Right lobe of liver (tissue), 6 donors: ENCODE results near the gene KDSR. TPM values are rescaled to one million over a fixed set of nuclear protein-coding genes. Genes with fewer than 3 reads are reported as not detected.

Experiments
- ATAC-seq, 4 donors: fragments of 200-7000 bp; cut with Tn5 transposase; one replicate each; pipeline ENCODE4 v1.9.1; 2020; ENCODE audit warnings: mild to moderate bottlenecking in 4 of 4, moderate library complexity in 4 of 4
- DNase-seq, 3 donors: peaks; one replicate each; pipeline ENCODE4 v3.0.0-alpha.2; 2020
- H3K27ac ChIP-seq, 3 donors: fragments of 200-600 bp; one replicate each; pipeline ENCODE4 v1.8.0; 2022
- H3K27me3 ChIP-seq, 2 donors: fragments of 200-600 bp; one replicate each; pipeline ENCODE4 v1.8.0; 2022
- H3K36me3 ChIP-seq, 4 donors: fragments of 200-600 bp; sonication (generic) in 1 of 4; one replicate each; pipeline versions ENCODE4 v1.5.1 to v1.8.0; 2017 to 2022; ENCODE audit warnings: control low read depth in 1 of 4
- H3K4me1 ChIP-seq, 4 donors: fragments of 200-600 bp; sonication (generic) in 1 of 4; one replicate each; pipeline versions ENCODE4 v1.5.1 to v1.8.0; 2017 to 2022; ENCODE audit warnings: control low read depth in 1 of 4
- H3K4me3 ChIP-seq, 3 donors: fragments of 200-600 bp; one replicate each; pipeline ENCODE4 v1.8.0; 2022
- H3K9me3 ChIP-seq, 4 donors: fragments of 200-600 bp; sonication (generic) in 1 of 4; one replicate each; pipeline versions ENCODE4 v1.5.1 to v1.8.0; 2017 to 2022; ENCODE audit warnings: control low read depth in 1 of 4
- POLR2A ChIP-seq: fragments of 450-650 bp; IDR thresholded peaks from one replicate; pipeline ENCODE4 v1.6.1; 2017; ENCODE audit warnings: antibody characterized with exemption, mild to moderate bottlenecking
- WGBS: methylation state at CpG from one replicate; pipeline ENCODE4 v1.1.6; 2018; ENCODE audit warnings: low coverage, low lambda C conversion rate; ENCODE audit not compliant: insufficient coverage; ENCODE audit errors: missing lambda C conversion rate; 5-methylcytosine and 5-hydroxymethylcytosine counted together
- intact Hi-C, 2 donors: fragments of 100-400 bp; cut with DNase I; formaldehyde crosslinking; loops; one replicate each; pipeline versions ENCODE4 v1.11.2 to v1.14.1; 2022
- total RNA-seq, 6 experiments: library from RNA; depleted of rRNA in 2 of 6; stranded (reverse); fragments of >200 nt in 2 of 6; fragmentation: NEBNext Ultra II Directional in 3 of 6; extraction: Animal tissue kit (Norgen Biotek cat#: 25700) in 3 of 6; gene quantifications; one replicate each; pipeline versions ENCODE4 v1.1.0 to v1.2.4, GENCODE V29; 2016 to 2023
- TF ChIP-seq, protein P1 (sequence below), 4 donors: fragments of 200-600 bp in 3 of 4; fragments of 450-650 bp in 1 of 4; IDR thresholded peaks; one replicate each; pipeline versions ENCODE4 v1.5.1 to v1.8.0; 2016 to 2022; ENCODE audit warnings: antibody characterized with exemption in 4 of 4, mild to moderate bottlenecking in 2 of 4
- donor health status: DM: no; HTN: yes; CAD: no.
- donor health status: DM: no; HTN: no; CAD: no.
- donor health status: DM: no; HTN: no; CAD: no.
- donor health status: DM: no; HTN: yes; CAD: no.
- donor health status: DM: no; HTN: yes; CAD: no.

The KDSR gene
- total RNA-seq, 6 experiments from 2014 or later: 32.3 to 67.1 (median 56.1) TPM

- no peaks in the 10 kb centered on the region for H3K9me3 ChIP-seq
- intact Hi-C loops: no loop called here
- DNase-seq: no peak
- H3K4me1 ChIP-seq: no peaks in the 10 kb centered on the region
- TF ChIP-seq POLR2A: no peak
- TF ChIP-seq, protein P1, sequence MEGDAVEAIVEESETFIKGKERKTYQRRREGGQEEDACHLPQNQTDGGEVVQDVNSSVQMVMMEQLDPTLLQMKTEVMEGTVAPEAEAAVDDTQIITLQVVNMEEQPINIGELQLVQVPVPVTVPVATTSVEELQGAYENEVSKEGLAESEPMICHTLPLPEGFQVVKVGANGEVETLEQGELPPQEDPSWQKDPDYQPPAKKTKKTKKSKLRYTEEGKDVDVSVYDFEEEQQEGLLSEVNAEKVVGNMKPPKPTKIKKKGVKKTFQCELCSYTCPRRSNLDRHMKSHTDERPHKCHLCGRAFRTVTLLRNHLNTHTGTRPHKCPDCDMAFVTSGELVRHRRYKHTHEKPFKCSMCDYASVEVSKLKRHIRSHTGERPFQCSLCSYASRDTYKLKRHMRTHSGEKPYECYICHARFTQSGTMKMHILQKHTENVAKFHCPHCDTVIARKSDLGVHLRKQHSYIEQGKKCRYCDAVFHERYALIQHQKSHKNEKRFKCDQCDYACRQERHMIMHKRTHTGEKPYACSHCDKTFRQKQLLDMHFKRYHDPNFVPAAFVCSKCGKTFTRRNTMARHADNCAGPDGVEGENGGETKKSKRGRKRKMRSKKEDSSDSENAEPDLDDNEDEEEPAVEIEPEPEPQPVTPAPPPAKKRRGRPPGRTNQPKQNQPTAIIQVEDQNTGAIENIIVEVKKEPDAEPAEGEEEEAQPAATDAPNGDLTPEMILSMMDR (IDR thresholded peaks at IDR 0.05): no peak
- H3K4me3 ChIP-seq: no peak overlapping the region
- no peaks in the 10 kb centered on the region for H3K27me3 ChIP-seq
- ATAC-seq: no peak
- WGBS: 76% methylated on average over 1 of the region's 1 CpG
- H3K27ac ChIP-seq: no peak overlapping the region
- H3K36me3 ChIP-seq: no peaks in the 10 kb centered on the region
Measured at GRCh38 chr18:63374540-63374939, 7.5 kb upstream of the KDSR start.

DNA sequence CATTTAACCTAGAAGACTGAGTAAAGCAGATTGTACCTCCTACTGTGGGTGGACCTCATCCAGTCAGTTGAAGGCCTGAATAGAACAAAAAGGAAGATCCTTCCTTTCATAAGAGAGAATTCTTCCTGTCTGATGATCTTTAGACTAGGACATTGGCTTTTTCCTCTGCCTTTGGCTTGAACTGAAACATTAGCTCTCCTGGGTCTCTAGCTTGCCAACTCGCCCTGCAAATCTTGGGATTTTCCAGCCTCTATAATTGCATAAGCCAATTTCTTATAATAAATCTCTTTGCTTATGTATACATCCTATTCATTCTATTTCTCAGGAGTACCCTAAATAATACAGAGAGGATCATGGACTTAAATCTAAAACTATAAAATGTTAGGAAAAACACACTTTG, 6.2 kb upstream of the KDSR start:
- ATAC-seq: no peak
- Histone ChIP-seq H3K9me3 (no peaks in the 10 kb centered on the region), H3K27me3 (no peaks in the 10 kb centered on the region), H3K4me3 (no peak overlapping the region), H3K27ac (no peak overlapping the region), H3K36me3 (no peaks in the 10 kb centered on the region), H3K4me1 (peaks cover 0 to 2% (median 0%) of the 10 kb centered on the region in 4 donors)
- TF ChIP-seq, protein P1 (IDR thresholded peaks at IDR 0.05): no peak
- no peak for TF ChIP-seq POLR2A
- 86% methylated on average over 1 of the region's 1 CpG for WGBS
- DNase-seq: no peak
- intact Hi-C loops: no loop called here

DNA sequence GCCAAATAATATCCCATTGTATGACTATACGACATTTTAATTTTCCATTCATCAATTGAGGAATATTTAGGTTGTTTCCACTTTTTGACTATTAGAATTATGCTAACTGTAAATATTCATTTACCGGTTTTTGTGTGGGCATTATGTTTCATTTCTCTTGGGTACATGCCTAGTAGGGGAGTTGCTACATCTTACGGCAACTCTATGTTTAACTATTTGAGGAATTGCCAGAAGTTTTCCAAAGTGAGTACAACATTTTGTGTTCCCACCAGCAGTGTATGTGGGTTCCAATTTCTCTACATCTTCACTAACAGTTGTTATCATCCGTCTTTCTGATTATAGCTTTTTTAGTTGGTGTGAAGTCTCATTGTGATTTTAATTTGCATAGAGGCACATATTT, 1.6 kb upstream of the KDSR start:
- no peaks in the 10 kb centered on the region for H3K27me3 ChIP-seq
- intact Hi-C loops: loop anchor here in 1 of 2 donors (10.0 kb wide), 1 partner anchor 56 kb away; the partner anchor contains the start of gene VPS4B
- TF ChIP-seq, protein P1 (IDR thresholded peaks at IDR 0.05): no peak
- no peak for TF ChIP-seq POLR2A
- H3K4me3 ChIP-seq: no peak overlapping the region
- H3K9me3 ChIP-seq: no peaks in the 10 kb centered on the region
- H3K4me1 ChIP-seq: peaks cover 0 to 11% (median 0%) of the 10 kb centered on the region in 4 donors
- ATAC-seq (no peak), DNase-seq (no peak)
- no peaks in the 10 kb centered on the region for H3K36me3 ChIP-seq
- no peak overlapping the region for H3K27ac ChIP-seq
- 49% methylated on average over 4 of the region's 4 CpGs for WGBS

DNA sequence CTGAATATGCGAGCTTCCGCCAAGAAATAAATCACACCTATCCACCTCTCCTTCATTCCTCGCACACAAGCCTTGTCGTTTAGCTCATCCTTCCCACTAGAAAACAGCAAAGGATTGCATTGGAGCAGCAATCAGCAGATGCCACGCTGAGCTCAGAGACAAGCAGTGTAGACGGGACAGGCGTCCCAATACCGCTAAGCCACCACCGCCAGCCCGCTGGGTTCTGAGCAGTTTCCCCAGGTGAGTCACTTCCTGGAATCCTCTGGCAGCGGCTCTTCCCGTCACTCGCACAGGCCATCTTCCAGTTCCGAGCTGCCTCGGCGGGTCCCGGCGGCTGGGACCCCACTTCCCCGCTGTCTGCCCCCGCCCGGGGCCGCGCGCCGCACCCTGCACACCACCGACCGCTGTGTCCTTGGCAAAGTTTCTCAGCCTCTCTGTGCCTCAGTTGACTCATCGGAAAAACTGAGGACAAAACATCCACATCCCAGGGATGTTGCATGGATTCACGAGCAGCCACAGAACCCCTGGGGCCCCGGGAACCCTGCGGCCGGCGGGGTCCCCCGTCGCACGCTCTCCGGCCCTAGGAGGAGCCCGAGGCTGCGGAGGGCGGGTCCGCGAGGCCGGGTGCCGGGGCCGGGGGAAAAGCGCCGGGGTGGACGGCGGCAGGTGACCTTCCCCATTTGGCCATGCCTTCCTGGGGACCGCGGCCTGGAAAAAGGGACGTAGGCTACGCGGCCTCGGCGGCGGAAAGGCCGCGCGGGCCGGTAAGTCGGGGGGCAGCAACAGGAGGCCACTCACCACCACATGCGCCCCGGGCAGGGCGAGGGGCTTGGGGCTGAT, 573 bp downstream of the KDSR start:
- DNase-seq (peak; percentile 70 to 79 (median 79)), ATAC-seq (peak; percentile 42 to 63 (median 49))
- peaks cover 0 to 10% (median 5%) of the 10 kb centered on the region in 4 donors for H3K36me3 ChIP-seq
- 0% methylated on average over 12 of the region's 65 CpGs for WGBS
- peak overlapping the region; percentile 85 to 90 (median 90) for H3K4me3 ChIP-seq
- H3K27me3 ChIP-seq: no peaks in the 10 kb centered on the region
- intact Hi-C loops: loop anchor here in 1 of 2 donors (10.0 kb wide), 1 partner anchor 58 kb away; the partner anchor contains the start of gene VPS4B
- peak; percentile 68 for TF ChIP-seq POLR2A
- TF ChIP-seq, protein P1 (IDR thresholded peaks at IDR 0.05): no peak
- no peaks in the 10 kb centered on the region for H3K9me3 ChIP-seq
- H3K27ac ChIP-seq: peak overlapping the region; percentile 89 to 97 (median 94)
- H3K4me1 ChIP-seq: peaks cover 0 to 18% (median 0%) of the 10 kb centered on the region in 4 donors
